Measurements from ENCODE around the gene PPM1H. TPM values are rescaled to one million over a fixed set of nuclear protein-coding genes. Genes with fewer than 3 reads are reported as not detected.

The PPM1H gene
- total RNA-seq, 4 donors from 2014 or later, result 1.5 to 2.7 (median 2.3) TPM

DNA sequence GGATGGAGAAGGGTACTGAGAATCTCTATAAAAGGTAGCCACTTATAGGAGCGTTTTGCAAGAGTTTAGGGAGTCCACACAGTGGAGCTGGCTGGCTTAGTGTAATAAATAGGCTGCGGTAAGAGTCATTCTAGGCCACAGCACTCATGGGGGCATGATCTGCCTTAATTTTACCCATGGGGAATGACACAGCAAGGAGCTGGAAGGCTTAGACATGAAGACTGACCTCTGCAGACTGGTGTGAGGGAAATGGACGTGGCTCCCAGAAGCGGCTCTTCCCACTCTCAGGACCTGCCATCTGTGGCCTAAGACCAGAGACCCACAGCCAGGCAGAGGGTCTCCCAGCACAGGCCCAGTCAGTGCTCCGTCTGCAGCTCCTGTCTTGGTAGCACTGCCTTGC lies 173.3 kb downstream of the PPM1H start:
- TF ChIP-seq, protein P1, sequence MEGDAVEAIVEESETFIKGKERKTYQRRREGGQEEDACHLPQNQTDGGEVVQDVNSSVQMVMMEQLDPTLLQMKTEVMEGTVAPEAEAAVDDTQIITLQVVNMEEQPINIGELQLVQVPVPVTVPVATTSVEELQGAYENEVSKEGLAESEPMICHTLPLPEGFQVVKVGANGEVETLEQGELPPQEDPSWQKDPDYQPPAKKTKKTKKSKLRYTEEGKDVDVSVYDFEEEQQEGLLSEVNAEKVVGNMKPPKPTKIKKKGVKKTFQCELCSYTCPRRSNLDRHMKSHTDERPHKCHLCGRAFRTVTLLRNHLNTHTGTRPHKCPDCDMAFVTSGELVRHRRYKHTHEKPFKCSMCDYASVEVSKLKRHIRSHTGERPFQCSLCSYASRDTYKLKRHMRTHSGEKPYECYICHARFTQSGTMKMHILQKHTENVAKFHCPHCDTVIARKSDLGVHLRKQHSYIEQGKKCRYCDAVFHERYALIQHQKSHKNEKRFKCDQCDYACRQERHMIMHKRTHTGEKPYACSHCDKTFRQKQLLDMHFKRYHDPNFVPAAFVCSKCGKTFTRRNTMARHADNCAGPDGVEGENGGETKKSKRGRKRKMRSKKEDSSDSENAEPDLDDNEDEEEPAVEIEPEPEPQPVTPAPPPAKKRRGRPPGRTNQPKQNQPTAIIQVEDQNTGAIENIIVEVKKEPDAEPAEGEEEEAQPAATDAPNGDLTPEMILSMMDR (IDR thresholded peaks at IDR 0.05; ENCODE audit: low read depth), result no peak

DNA sequence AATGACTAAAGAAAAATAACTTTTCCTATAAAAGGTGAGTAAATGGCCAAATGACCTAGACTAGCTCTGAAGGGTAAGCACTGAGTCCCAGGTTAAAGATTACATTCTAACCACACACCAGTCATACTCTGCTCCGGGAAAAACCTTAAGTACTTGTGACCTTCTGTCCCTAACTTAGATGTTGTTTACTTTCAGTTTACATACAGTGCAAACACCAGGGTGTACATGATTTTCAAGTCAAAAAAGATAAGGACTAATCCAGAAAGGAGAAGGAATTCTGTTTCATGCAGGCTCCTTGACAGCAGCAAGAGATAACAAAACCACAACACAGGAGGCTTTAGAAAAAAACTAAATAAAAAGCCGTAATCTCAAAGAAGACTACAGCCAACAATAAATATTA lies 174.2 kb downstream of the PPM1H start:
- TF ChIP-seq, protein P1 (IDR thresholded peaks at IDR 0.05; ENCODE audit: low read depth), result no peak

DNA sequence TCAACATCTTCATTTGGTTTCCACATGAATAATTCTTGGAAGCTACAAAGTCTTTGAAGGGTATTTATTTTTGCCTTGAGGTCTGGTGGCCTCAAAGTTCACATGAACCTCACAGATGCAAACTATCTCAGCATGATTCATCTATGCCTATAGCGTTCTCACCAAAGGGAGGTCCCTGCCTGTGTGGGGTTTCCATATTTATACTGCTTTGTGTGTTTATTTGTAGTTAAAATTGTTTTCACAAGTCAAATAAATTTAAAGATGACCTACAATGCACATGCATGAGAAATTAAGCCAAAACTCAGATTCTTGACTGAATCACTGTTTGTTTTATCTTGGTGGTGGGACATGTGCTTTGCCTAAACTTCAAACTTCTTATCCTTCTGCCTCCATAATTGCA lies 176.7 kb downstream of the PPM1H start:
- TF ChIP-seq, protein P1 (IDR thresholded peaks at IDR 0.05; ENCODE audit: low read depth), result no peak

DNA sequence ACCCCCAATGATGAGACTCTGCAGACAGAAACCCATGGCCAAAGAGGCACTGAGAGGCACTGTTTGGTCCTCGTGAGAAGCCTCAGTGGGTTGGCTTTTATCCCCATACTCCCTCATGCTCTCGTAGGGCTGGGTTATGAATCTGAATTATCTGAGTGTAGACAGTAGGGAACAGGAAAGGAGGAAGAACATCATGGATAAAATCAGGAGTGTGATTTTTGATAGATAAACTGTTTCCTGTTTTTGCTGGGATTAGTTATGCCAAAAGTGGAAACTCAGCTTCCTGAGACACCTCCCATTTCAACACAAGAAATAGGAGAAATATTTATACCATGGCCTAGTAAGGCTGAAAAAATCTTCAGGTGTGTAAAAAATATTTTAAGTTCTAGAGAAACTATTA lies 177.9 kb downstream of the PPM1H start:
- TF ChIP-seq, protein P1 (IDR thresholded peaks at IDR 0.05; ENCODE audit: low read depth), result no peak

DNA sequence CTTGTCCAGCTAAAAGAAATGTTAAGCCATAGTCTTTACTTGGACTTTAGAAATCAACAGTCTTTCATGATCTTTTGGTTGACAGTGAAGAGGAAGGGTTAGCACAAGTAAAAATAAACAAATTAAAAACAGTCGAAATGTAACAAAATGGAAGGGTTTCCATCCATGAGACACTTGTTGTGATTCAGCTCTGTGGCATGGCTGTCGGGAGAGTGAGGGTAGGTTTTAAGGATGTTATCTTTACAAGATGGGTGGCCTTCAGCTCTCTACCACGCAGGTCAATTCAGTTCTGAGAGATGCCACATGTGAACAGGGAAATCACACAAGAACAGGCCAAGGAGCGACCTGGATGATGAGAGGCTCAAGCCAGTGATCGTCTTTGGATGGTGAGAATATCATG lies 180.2 kb downstream of the PPM1H start:
- TF ChIP-seq, protein P1 (IDR thresholded peaks at IDR 0.05; ENCODE audit: low read depth), result no peak

DNA sequence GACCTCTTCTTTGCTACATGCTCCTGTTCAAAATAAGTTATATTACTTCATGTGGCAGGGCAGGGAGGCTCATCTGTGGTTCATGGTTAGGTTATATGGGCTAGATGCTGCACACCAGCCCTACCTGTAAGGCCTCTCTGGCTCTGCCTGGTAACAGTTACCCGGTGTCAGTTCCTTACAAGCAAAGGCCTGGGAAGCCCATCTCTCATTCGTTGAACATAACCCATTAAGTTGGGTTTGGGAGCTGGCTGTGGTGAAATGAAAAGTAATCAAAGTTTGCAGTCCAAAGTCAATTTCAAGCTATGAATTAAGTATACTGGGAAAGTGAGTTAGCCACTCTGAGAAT lies 183.2 kb downstream of the PPM1H start:
- TF ChIP-seq, protein P1 (IDR thresholded peaks at IDR 0.05; ENCODE audit: low read depth), result no peak

DNA sequence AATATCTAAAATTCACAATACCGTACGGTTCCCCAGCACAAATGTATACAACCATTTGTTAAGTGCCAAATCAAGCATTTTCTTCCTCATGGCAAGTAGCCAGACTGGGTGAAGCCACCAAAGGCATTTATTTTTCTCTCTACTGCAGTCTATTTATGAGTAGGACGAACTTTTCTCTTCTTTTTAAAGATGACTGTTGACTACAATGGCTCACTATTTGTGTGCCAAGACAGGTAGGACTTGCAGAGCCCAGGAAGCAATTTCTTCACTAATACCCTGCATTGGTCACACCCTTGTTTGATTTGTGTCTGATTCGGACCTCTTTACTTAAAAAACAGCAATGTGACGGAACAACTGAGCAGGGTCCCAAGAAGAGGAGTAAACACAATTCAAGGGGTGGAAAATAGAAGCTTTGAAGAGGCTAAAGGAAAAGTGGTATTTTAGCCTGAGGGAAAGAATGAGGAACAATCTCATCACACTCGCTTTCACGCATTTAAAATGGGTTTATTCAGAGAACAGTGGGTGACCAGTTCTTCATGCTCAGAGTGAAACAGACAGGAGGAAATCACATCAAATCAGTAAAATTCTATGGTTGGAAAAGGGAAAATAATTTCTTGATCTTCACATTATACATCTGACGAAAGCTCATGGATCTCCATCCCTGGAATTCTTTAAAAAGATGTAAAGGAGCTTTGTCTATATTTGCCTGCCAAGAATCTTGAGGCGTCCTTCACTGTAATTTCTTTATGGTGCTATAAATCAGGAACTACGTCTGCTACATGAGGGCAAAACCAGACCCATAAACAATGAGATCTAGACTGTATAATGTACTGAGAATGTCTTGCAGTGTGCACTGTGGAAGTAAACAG lies 183.8 kb downstream of the PPM1H start:
- TF ChIP-seq, protein P1 (IDR thresholded peaks at IDR 0.05; ENCODE audit: low read depth), result no peak

Measured in subcutaneous adipose tissue (tissue), 4 donors.